NCI-H446 treated with DMSO at 0.1 percent for 48 hours (cell line): ENCODE measurements around the gene KRTAP3-2.
"Not testable (repeated sequence)": the region's sequence is repeated elsewhere in the genome, so short reads cannot be mapped to it uniquely, and the experiment has no call there.

Experiments
- DNase-seq: peaks from one replicate; lab custom pipeline; 2025; lab: John Stamatoyannopoulos, UW

KRTAP3-2 gene

GRCh38 chr17:40999563-40999962 lies at the start of gene KRTAP3-2:
KRTAP3-2 (minus strand) TSS chr17:40999906; CDS start chr17:40999853, 53 bp downstream.
- DNase-seq: not testable (repeated sequence)

- DNase-seq: no peak
Measured at GRCh38 chr17:41049110-41049509, 49.4 kb upstream of the KRTAP3-2 start.

GRCh38 chr17:41048441-41048840 lies 48.7 kb upstream of the KRTAP3-2 start:
- DNase-seq: no peak

GRCh38 chr17:41046735-41047465 lies 47.2 kb upstream of the KRTAP3-2 start, which contains the start of gene KRTAP2-1:
KRTAP2-1 (minus strand) TSS chr17:41047316; CDS start chr17:41047267, 49 bp downstream.
- DNase-seq: not testable (repeated sequence)

- no peak for DNase-seq
Measured at GRCh38 chr17:41042953-41043352, 43.2 kb upstream of the KRTAP3-2 start.

- DNase-seq: not testable (repeated sequence)
Measured at GRCh38 chr17:41040783-41041571, 41.3 kb upstream of the KRTAP3-2 start, which contains the start of gene KRTAP1-1. KRTAP1-1 (minus strand) TSS chr17:41041450; CDS start chr17:41041397, 53 bp downstream.

GRCh38 chr17:41037853-41038350 lies 38.2 kb upstream of the KRTAP3-2 start:
- no peak for DNase-seq

GRCh38 chr17:41034346-41034935 lies 34.7 kb upstream of the KRTAP3-2 start, which contains the start of gene KRTAP1-3:
KRTAP1-3 (minus strand) TSS chr17:41034874; CDS start chr17:41034821, 53 bp downstream.
- not testable (repeated sequence) for DNase-seq

GRCh38 chr17:41029633-41030245 lies 30.0 kb upstream of the KRTAP3-2 start, which contains the start of gene KRTAP1-4:
KRTAP1-4 (minus strand) TSS chr17:41030195; CDS start chr17:41030078, 117 bp downstream.
- no peak for DNase-seq

- DNase-seq: no peak
Measured at GRCh38 chr17:41026715-41027471, 27.2 kb upstream of the KRTAP3-2 start, which contains the start of gene KRTAP1-5. KRTAP1-5 (minus strand) TSS chr17:41027208; CDS start chr17:41027155, 53 bp downstream.

- no peak for DNase-seq
Measured at GRCh38 chr17:41024697-41025096, 25.0 kb upstream of the KRTAP3-2 start.

- DNase-seq: no peak
Measured at GRCh38 chr17:41020336-41020735, 20.6 kb upstream of the KRTAP3-2 start.

GRCh38 chr17:41019415-41019814 lies 19.7 kb upstream of the KRTAP3-2 start:
- no peak for DNase-seq

GRCh38 chr17:41018541-41018940 lies 18.8 kb upstream of the KRTAP3-2 start:
- DNase-seq: no peak

- DNase-seq: no peak
Measured at GRCh38 chr17:41016578-41017215, 17.0 kb upstream of the KRTAP3-2 start.

- DNase-seq: no peak
Measured at GRCh38 chr17:41015454-41015853, 15.7 kb upstream of the KRTAP3-2 start.

GRCh38 chr17:41013606-41014005 lies 13.9 kb upstream of the KRTAP3-2 start:
- DNase-seq: no peak

GRCh38 chr17:41013181-41013580 lies 13.5 kb upstream of the KRTAP3-2 start:
- DNase-seq: no peak

- DNase-seq: no peak
Measured at GRCh38 chr17:41012326-41013120, 12.8 kb upstream of the KRTAP3-2 start.
